T-helper 2 cell (primary cell): ENCODE measurements around the gene PRRC2A.

Experiments used
- DNase-seq, 5 experiments: peaks; one replicate each; pipeline versions ENCODE4 v3.0.0 to v3.0.0-alpha.2; 2012 to 2022

The PRRC2A gene

GRCh38 chr6:31626952-31627351 lies 6.4 kb downstream of the PRRC2A start:
- DNase-seq = no peak

- DNase-seq = no peak
Measured at GRCh38 chr6:31627690-31628287, 7.3 kb downstream of the PRRC2A start.

GRCh38 chr6:31629014-31629413 lies 8.5 kb downstream of the PRRC2A start:
- DNase-seq = no peak

GRCh38 chr6:31630177-31630934 lies 9.8 kb downstream of the PRRC2A start:
- no peak for DNase-seq

GRCh38 chr6:31631209-31631608 lies 10.7 kb downstream of the PRRC2A start:
- DNase-seq = no peak

- no peak for DNase-seq
Measured at GRCh38 chr6:31631681-31632278, 11.3 kb downstream of the PRRC2A start.

GRCh38 chr6:31632279-31632946 lies 11.9 kb downstream of the PRRC2A start:
- DNase-seq = no peak

- DNase-seq = no peak
Measured at GRCh38 chr6:31633447-31633846, 12.9 kb downstream of the PRRC2A start.

GRCh38 chr6:31634131-31634530 lies 13.6 kb downstream of the PRRC2A start:
- DNase-seq = no peak

- no peak for DNase-seq
Measured at GRCh38 chr6:31634969-31635575, 14.6 kb downstream of the PRRC2A start.

GRCh38 chr6:31636698-31637596 lies 16.4 kb downstream of the PRRC2A start:
- DNase-seq = no peak

GRCh38 chr6:31639043-31639442 lies 18.5 kb downstream of the PRRC2A start:
- DNase-seq = no peak

GRCh38 chr6:31639449-31639861 lies 18.9 kb downstream of the PRRC2A start:
- no peak for DNase-seq

GRCh38 chr6:31640612-31641011 lies 20.1 kb downstream of the PRRC2A start:
- no peak for DNase-seq

- DNase-seq = no peak
Measured at GRCh38 chr6:31641370-31641769, 20.9 kb downstream of the PRRC2A start.

GRCh38 chr6:31642798-31643570 lies 22.5 kb downstream of the PRRC2A start:
- DNase-seq = no peak

GRCh38 chr6:31643818-31644454 lies 23.4 kb downstream of the PRRC2A start:
- no peak for DNase-seq

- no peak for DNase-seq
Measured at GRCh38 chr6:31645325-31645724, 24.8 kb downstream of the PRRC2A start.

GRCh38 chr6:31651602-31652191 lies 31.2 kb downstream of the PRRC2A start:
- DNase-seq = peak in 1 of 5 experiments; percentile 83
